Right renal pelvis (tissue), 4 donors: ENCODE data around the gene CACNG7. TPM values are rescaled to one million over a fixed set of nuclear protein-coding genes. Genes with fewer than 3 reads are reported as not detected.

ENCODE experiments used
- DNase-seq, 4 donors: peaks; one replicate each; pipeline ENCODE4 v3.0.0-alpha.2; 2013; ENCODE audit warnings: low read depth in 4 of 4, low spot score in 3 of 4, missing footprints in 1 of 4
- polyA plus RNA-seq, 4 donors: library from polyadenylated mRNA; unstranded; fragments of 120-200 nt; gene quantifications; one replicate each; pipeline ENCODE4 v1.2.1, GENCODE V29; 2013; ENCODE audit not compliant: insufficient read length in 4 of 4

Gene CACNG7
- polyA plus RNA-seq, 4 donors: 0.61 to 1.4 (median 0.94) TPM

DNA sequence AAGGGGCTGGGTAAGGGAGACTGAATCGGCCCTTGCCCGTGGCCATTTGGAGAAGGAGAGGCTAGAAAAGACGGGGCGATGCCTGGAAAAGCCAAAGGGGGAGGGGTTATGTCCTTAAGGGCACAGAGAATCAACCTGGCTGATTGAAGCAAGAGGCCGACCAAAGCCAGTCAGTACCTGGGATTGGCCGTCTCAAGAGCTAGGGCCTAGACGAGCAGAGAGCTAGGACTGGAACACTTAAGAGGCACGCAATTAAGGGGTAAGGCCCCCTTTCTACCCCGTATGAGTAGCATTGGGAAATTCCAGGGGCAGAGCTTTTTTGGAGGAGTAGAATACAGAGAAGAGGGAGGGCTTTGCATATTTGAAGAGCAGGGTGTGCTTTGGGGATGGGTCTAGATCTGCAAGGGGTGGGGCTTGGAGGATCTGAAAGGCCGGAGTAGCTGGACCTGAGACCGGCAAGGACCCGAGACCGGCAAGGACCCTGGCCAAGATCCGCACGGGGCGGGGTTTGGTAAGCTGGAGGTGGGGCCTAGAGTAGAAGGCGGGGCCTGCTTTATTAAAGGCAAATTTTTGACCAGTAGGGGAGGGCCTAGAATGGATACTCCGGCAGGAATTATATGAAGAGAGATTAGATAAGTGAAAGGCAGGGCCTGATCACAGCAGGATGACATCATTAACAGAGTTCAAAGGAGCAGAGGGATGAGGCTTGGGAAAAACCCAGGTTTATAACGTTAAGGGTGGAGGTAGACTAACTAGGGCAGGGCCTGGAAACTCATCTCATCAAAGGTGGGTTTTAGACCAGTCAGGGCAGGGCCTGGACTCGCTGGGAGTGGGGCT, 71.7 kb downstream of the CACNG7 start:
- no peak for DNase-seq

DNA sequence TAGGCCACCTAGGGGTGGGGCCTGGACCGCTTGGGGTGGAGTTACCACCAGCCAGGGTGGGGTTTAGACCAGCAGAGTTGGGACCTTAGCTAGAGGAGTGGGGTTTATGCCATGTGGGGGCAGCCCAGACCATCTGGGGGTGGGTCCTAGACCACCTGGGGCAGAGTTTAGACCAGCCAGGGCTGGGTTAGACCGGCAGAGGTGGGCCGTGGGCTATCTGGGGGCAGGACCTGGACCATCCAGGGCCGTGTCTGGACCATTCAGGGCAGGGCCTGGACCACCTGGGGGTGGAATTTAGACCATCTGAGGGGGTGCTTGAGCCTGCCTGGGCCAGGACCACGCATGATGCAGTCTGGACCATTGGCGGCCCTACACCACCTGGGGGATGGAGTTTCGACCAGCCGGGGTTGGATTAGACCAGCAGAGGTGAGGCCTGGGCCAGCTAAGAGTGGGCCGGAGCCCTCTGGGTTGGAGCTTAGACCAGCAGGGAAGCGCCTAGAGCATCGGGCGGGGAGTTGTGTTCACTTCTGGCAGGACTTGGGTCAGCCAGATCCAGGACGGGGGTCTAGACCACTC, 72.4 kb downstream of the CACNG7 start:
- DNase-seq: no peak

DNA sequence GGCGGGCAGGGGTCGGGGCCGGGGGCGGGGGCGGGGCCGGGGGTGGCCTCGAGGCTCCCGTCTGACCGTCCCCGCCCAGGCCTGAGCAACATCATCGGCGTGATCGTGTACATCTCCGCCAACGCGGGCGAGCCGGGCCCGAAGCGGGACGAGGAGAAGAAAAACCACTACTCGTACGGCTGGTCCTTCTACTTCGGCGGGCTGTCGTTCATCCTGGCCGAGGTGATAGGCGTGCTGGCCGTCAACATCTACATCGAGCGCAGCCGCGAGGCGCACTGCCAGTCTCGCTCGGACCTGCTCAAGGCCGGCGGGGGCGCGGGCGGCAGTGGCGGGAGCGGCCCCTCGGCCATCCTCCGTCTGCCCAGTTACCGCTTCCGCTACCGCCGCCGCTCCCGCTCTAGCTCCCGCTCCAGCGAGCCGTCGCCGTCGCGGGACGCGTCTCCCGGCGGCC, 72.9 kb downstream of the CACNG7 start:
- no peak for DNase-seq

DNA sequence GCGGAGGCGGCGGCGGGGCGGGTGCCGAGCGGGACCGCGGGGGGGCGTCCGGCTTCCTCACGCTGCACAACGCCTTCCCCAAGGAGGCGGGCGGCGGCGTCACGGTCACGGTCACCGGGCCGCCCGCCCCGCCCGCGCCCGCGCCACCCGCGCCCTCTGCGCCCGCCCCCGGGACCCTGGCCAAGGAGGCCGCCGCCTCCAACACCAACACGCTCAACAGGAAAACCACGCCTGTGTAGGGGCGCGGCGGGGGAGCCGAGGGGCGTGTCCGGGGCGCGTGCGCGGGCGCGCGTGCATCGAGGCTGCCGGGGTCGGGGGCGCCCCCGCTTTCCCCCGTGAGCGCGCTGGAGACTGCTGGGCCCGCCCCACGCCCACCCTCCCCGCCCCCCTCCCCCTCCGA, 73.5 kb downstream of the CACNG7 start:
- no peak for DNase-seq

DNA sequence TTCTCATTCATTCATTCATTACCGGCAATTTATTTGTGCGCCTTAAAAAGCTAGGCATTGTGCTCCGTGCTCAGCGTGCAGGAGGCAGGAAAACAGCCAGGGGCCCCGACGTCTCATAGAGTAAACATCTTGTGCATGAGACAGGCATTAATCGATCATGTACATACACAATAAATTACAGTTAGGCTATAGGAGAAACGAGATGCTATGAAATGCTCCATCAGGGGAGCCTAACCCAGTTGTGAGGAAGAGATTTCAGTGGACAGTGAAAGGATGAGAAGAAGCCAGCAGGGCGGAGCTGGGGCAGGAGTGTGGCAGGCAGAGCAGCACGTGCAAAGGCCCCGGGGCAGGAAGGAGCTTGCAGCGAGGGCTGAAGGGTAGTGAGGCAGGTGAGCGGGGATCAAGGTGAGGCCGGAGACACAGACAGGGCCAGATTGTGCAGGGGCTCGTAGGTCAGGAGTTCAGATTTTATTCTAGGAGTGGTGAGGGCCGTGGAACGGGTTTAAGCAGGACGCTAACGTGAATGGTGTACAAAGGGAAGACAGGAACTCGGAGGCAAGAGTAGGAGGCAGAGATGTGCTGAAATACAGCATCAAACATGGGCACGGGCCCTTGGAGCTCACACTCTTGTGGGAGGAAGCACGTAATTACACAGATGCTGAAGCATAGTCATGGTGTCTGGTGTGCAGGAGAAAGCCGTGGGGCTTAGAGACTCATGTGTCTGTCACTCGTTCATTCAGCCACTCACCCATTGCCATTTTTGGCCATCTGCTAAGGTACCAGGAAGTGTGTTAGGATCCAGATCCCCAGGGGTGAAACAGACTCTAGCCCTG, 74.6 kb downstream of the CACNG7 start:
- no peak for DNase-seq

DNA sequence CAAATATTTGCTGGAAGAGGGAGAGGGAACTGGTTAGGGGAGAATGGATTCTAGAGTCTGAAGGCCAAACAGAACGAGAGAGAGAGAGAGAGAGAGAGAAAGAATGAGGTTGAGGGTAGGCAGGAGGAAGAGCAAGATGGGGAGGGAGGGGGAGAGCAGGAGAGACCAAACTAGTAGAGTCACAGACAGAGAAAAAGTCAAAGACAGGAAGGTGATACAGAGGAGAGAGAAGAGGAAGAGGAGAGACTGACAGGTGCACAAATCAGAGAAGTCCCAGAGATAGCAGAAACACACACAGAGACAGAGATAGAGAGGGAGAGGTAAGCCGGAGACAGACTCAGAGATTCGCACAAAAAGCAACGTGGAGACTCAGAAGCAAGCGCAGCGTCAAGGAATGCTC, 76.8 kb downstream of the CACNG7 start:
- DNase-seq: no peak

DNA sequence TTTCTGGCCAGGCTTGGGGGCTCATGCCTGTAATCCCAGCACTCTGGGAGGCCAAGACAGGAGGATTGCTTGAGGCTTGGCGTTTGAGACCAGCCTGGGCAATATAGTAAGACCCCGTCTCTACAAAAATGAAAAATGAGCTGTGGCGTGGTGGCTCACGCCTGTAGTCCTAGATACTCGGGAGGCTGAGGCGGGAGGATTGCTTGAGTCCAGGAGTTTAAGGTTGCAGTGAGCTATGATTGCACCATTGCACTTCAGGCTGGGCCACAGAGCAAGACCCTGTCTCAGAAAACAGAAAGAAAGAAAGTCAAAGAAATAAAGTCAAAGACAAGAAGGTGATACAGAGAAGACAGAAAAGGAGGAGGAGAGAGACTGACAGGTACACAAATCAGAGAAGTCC, 79.9 kb downstream of the CACNG7 start:
- no peak for DNase-seq

DNA sequence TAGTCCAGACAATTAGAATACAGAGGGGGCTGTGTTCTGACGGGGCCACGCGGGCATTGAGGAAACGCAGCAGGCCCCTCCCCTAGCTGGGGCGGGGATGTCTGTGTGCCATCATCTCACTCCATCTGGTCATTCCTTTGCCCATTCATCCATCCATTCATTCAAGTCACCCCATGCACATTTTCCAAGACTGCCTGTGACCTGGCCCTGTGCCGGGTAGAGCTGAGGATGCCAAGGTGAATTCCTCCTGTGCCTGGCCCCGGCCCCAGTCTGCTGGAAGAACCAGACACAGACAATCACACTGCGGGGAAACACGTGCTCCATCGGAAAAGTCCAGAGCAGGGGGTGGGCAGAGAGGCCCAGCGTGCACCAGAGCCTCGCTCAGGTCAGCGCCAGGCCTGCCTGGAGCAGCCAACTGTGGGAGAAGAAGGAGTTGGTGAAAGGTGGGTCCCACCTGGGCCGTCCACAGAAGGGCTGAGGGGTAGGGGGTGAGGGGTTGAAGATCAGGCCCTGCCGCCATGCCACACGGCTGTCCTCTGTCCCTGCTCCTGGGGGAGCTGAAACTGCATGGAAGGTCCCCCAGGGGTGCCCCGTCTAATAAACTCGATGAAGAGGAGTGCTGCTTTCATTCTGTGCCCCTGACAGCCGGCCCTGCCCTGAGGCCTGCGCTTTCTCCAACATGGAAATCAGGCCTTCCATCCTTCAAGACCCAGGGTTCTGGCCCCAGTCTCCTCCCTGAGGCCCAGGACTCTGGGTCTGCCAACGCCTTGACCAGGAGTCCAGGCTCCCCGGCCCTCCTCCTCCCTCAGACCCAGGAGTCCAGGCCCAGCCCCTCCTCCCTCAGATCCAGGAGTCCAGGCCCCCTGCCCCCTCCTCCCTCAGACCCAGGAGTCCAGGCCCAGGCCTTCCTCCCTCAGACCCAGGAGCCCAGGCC, 80.8 kb downstream of the CACNG7 start:
- no peak for DNase-seq

DNA sequence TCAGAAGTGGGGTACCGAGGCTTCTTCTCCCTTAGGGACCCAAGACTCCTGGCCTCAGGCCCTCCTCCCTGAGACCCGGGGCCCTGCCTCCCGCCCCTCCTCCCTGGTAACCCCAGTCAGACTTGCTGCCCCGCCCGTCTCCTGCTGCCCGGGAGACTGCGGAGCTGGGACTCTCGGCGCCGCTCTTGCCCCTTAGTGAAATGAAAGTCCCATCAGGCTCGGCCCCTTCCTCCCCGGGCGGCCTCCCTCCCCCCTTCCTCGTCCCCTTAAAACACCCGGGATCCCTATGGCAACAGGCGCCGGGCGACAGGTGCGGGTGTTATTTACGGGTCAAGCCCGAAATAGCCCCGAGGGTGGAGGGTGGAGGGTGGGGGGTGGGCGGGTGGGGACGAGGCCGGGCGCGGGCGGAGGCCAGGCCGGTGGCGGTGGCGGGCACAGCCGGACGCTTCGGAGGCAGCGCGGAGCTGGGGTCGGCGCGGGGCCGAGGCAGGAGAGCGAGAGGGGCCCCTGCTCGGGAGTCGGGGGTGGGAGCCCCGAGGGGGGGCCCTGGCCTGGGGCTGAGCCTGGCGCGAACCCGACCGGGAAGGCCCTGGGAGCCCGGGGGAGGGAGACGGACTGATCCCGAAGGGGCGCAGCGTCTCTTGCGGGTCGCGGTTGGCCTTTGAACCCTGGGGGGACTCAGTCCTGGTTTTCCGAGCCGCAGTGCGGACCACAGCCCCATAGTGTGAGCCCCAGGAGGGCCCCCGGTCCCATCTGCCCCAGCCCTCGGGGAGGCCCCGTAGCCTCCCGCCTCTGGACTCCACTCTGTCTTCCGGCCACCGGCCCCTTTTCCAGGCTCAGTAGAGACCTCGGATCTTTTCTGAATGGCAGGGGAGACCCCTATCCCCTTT, 82.4 kb downstream of the CACNG7 start, which contains the start of gene CACNG6:
CACNG6 (plus strand) TSS at position 414 of the 890 bp plus-strand sequence. CDS start 1,241 bp downstream, outside the sequence.
- no peak for DNase-seq

DNA sequence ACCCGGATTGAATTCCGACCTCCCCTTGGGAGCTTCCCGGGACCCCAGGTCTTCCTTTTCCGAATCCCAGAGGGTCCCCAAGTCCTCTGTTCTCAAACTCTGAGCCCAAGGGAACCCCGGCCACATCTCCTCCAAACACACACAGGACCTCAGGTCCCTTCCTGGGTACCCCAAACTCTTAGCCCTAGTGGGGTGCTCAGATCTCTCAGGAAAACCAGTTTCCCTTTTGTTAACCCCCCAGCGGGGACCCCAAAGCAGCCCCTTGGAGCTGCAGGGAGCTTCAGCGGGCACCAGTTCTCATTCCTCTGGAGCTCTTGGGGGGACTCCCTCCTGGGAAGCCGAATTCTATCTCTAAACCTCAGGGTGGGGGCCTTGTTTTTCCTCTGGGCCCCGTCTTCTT, 83.1 kb downstream of the CACNG7 start:
- DNase-seq: no peak

DNA sequence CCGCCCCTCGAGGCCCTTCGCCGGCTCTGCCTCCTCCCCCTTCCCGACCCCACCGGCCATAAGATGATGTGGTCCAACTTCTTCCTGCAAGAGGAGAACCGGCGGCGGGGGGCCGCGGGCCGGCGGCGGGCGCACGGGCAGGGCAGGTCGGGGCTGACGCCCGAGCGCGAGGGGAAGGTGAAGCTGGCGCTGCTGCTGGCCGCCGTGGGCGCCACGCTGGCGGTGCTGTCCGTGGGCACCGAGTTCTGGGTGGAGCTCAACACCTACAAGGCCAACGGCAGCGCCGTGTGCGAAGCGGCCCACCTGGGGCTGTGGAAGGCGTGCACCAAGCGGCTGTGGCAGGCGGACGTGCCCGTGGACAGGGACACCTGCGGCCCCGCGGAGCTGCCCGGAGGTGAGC, 83.7 kb downstream of the CACNG7 start:
- no peak for DNase-seq

DNA sequence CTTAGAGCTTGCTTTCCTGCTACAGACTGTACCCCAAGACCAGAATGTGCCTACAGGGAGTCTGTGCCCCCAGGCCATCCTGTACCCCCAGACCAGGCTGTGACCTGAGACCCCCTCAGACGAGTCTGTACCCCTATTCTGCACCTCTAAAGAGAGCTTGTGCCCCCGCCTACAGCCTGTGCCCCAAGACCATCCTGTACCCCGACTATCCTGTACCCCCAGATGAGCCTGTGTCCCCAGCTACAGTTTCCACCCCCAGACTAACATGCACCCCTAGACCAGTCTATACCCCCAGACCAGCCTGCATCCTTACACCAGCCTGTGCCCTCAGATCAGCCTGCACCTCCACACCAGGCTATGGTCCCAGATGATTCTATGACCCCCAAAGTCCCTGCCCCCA, 84.4 kb downstream of the CACNG7 start:
- no peak for DNase-seq

Other genes with a start within 250 kb of the CACNG7 start
- gene NLRP12, start 85.0 kb upstream of the CACNG7 start, polyA plus RNA-seq: under 1 TPM; 0.16 to 0.21 (median 0.17) TPM
- 10 to 100 TPM; 71.2 to 79.5 (median 79.5) TPM for gene MYADM, start 41.4 kb upstream of the CACNG7 start, polyA plus RNA-seq
- under 1 TPM; 0.39 to 0.67 (median 0.54) TPM for gene PRKCG, start 27.1 kb upstream of the CACNG7 start, polyA plus RNA-seq
- under 1 TPM; 0.17 to 0.29 (median 0.26) TPM for gene CACNG8, start 53.7 kb downstream of the CACNG7 start, polyA plus RNA-seq
- 1 to 10 TPM in 1 of 4 donors, under 1 TPM in 3; 0.77 to 1.5 (median 0.84) TPM for gene CACNG6, start 82.4 kb downstream of the CACNG7 start, polyA plus RNA-seq
- under 1 TPM in 2 of 4 donors, not detected in 2; 0.17 to 0.18 TPM for gene VSTM1, start 154.6 kb downstream of the CACNG7 start, polyA plus RNA-seq
- not detected for gene TARM1, start 172.1 kb downstream of the CACNG7 start, polyA plus RNA-seq
- gene OSCAR, start 191.5 kb downstream of the CACNG7 start, polyA plus RNA-seq: under 1 TPM; 0.15 to 0.33 (median 0.21) TPM
- gene NDUFA3, start 193.6 kb downstream of the CACNG7 start, polyA plus RNA-seq: 100 to 1,000 TPM; 103 to 139 (median 114) TPM
- gene TFPT, start 206.4 kb downstream of the CACNG7 start, polyA plus RNA-seq: 10 to 100 TPM; 14.3 to 22.6 (median 14.4) TPM
- 10 to 100 TPM; 64.7 to 81.6 (median 67.2) TPM for gene PRPF31, start 206.5 kb downstream of the CACNG7 start, polyA plus RNA-seq
- 10 to 100 TPM; 61.5 to 76.2 (median 64.8) TPM for gene CNOT3, start 228.5 kb downstream of the CACNG7 start, polyA plus RNA-seq